NCI-H1417 treated with DMSO at 0.1 percent for 48 hours (cell line): ENCODE data around the gene EDEM3.
A peak's percentile ranks its signal among the peaks of the same experiment; 100 is the strongest.
"Not testable (repeated sequence)": the region's sequence is repeated elsewhere in the genome, so short reads cannot be mapped to it uniquely, and the experiment has no call there.

Experiments used
- DNase-seq: peaks from one replicate; lab custom pipeline; 2025; lab: John Stamatoyannopoulos, UW

The EDEM3 gene

DNA sequence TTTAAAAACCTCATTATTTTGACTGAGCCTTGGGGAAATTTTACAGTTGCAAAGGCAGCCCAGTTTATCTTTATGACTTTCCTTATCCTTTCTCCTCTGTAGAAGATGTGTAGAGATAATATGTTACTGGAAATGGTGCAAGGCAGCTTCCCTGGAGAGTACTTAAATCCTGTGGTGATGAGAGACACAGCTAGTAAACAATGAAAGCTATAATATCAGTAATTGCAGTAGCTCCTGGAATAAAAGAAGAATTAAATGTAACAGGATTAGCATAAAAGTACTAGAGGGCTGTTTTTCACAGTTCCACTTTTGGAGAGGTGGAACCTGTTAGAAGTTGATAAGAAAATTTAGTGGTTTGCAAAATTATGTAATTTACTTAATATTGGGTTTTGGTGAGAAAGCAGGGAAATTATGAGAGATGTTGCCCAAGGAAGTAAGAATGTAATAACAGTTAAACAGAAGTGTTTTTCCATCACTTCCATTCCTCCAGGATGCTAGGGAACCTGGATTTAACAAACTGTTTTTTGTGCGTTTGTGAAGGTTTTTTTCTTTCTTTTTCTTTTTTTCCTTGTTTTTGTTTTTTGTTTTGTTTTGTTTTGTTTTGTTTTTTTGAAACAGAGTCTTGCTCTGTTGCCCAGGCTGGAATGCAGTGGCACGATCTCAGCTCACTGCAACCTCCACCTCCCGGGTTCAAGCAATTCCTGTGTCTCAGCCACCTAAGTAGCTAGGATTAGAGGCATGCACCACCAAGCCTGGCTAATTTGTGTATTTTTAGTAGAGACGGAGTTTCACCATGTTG lies 15.7 kb upstream of the EDEM3 start:
- DNase-seq, result peak; percentile 5

DNA sequence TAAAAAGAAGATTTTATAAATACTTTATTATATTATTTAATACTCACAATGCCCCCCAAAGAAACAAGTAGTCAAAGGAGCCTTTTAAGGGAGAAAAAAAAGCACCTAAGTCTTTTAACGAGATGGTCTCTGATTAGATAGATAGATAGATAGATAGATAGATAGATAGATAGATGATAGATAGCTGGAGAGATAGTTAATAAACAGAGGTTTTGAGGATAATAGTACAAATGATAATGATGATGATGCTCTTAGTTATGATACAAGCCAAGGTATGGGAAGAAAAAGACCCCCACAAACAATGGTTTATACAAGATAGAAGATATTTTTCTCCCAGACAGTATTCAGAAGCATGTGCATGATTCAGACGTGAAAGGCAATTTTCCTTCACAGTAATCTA lies 14.6 kb upstream of the EDEM3 start:
- no peak for DNase-seq

DNA sequence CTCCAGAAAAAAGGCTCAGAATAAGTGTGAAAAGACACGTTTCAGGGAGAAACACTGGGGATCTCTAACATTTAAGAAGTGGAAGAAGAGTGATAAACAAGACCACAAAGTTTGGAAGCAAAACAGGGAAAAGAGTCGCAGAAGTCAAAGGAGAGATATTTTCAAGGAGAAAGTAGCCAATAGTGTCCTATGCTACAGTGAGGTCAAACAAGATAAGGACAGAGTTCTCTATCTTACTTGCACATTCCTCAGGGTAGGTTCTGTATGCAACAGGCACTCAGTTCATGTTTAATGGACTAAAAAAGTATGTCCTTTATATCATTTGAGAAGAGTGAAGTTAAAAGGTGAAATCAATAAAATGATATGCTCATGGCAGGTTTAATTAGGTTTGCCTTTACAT lies 13.8 kb upstream of the EDEM3 start:
- no peak for DNase-seq

DNA sequence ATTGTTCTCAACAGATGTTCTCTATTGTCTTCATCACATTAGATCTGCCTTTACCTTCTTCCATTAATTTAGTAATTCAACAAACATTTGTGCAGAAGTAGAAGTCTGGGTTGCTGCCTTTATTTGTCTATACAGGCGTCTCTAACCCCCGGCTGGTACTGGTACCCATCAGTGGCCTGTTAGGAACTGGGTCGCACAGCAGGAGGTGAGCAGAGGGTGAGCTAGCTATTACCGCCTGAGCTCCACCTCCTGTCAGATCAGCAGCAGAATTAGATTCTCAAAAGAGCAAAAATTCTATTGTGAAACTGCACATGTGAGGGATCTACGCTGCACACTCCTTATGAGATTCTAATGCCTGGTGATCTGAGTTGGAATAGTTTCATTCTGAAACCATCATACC lies 12.9 kb upstream of the EDEM3 start:
- DNase-seq, result no peak

DNA sequence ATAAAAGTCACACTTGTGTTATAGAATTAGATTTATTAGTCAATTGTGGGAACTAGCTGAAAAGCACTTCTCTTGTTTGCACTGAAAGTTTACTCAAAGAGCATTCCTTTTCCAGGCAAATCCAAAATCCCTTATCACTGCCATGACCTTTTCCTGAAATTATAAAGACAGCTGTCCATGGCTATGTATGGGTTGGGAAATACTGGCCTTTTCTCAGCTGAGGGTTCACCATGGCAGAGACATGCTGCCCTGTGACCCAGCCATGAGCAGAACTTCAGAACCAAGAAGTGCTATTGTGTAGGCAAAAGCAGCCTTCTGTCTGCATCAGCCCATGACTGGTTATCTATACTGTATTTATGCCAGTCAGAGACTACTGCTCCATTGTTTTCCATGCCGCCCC lies 9.8 kb upstream of the EDEM3 start:
- DNase-seq, result no peak

DNA sequence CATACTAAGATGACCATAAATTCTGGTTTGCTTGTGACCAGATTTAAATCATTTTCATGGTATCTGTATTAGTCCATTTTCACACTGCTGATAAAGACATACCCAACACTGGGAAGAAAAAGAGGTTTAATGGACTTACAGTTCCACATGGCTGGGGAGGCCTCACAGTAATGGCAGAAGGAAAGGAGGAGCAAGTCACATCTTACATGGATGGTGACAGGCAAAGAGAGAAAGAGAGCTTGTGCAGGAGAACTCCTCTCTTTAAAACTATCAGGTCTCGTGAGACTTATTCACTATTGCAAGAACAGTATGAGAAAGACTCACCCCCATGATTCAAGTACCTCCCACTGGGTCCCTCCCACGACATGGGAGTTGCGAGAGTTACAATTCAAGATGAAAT lies 8.9 kb upstream of the EDEM3 start:
- DNase-seq, result not testable (repeated sequence)

DNA sequence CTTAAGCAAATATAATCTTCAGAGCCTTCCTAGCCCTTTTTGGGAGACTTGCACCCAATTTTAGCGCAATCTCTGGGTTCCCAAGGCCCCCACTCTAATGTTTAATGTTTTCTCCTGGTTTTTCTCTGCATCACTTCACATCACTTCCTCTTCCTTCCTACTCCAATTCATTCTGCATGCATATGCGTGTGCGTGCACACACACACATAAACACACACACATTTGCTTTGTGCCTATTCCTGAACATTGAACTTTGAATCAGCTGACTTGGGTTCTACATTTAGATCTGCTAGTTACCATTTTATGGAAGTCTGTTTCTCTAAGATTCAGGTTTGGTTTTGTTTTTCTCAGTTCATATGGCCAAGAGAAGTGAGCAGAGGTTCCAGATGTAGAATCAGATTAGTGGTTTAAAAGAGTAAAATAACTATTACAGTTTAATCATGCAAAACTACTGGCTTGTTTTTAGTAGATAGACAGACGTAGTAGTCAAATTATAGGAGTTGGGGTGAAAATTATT lies 7.4 kb upstream of the EDEM3 start:
- no peak for DNase-seq

DNA sequence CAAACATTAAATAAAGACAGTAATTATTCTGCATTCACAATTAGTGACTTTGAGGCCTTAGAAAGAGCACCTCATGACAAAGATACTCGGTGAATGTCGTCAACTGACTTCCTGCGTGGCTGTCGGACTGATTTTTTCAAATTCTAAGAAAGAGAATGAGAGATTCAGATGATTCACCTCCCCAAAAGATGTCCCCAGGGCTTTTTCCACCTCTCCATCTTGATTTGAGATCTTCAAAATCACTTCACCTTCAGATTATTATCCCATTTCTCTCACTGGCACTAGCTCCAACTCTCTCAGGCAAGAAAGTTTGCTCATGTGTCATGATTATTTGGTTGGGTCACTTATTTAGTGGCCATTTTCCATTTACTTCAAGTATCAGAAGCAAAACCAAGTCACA lies 5.0 kb upstream of the EDEM3 start:
- no peak for DNase-seq

DNA sequence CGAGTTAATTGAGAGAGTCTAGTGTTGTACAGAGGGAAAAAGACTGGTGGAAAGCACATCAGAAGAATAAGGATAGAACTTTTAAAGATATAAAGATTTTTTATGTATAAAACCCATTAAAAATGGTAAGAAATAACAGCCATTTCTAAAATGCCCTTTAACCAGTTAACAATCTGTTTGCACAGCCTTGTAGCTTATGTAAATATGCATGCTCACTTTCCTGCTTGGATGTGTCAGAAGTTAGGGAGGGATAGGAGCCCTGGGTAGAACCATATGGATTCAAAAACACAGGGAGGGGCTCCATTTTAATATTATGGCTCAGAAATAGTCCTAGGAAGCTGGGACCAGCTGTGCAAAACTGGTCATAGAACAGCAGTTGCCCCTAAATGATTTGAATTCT lies 4.5 kb upstream of the EDEM3 start:
- no peak for DNase-seq

DNA sequence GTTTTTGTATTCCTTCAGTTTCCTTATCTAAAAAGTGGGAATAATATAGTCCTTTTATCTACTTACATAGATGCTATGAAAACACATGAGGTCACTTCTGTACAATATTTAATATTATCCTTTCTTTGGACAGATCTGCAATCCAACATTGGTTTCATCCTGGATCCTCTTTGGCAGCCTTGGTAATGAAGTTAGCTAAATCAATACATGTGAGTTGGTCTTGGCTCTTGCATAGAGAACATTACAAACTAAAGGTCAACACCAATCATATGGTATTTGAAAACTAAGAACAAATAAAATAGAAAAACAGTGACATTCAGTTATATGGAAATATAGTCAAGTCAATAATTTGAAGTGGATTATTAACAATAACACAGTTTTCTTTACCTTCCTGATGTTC lies 3.2 kb upstream of the EDEM3 start:
- DNase-seq, result no peak

DNA sequence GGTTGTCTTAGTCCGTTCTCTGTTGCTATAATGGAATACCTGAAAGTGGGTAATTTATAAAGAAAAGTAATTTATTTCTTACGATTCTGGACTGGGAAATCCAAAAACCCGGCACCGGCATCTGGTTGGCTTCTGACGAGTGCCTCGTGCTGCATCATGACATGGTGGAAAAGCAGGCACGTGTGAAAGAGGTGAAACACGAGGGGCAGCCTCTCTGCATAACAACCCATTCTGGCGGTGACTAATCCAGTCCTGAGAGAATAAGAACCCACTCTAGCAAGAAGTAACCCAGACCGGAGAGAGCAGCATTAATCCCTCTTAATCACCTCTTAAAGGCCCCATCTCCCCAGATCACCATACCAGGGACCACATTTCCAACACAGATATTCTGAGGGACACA lies 2.7 kb upstream of the EDEM3 start:
- no peak for DNase-seq

DNA sequence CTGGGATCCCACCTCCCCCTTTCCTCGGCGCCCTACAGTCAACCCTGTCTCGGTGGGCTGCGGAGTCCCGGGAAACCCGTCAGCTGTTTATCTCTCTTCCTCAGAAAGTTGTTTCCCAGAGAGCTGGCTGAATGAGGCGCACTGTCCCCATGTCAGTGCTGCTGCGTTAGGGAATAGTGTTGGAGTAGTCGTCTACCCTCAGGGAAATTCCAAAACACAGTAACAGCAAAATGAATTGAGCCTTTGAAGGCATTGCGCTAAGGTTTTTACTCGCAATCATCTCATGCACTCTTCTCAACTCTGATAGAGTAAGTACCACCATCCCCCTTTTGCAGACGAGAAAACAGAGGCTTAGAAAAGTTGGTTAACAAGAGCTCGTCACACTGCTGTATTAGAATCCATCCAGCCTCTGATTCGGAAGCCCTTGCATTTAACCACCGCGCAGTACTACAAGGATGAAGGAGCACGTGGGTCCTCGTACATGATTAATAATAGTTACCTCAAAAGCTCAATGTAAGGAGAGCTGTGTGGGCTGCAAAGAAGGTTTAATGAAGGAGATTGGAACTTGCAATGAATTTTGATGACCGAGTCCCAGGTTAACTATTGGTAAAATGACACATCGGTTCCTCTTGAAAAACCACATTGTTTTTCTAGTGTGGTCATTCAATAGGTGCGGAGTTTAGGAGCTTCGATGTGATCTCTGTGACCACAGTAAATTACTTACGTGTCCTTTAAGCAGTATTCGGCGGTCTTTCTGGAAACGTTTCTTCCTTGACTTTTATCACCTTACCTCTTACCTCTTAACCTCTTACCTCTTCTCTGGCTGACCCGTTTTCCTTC lies 788 bp upstream of the EDEM3 start:
- no peak for DNase-seq

DNA sequence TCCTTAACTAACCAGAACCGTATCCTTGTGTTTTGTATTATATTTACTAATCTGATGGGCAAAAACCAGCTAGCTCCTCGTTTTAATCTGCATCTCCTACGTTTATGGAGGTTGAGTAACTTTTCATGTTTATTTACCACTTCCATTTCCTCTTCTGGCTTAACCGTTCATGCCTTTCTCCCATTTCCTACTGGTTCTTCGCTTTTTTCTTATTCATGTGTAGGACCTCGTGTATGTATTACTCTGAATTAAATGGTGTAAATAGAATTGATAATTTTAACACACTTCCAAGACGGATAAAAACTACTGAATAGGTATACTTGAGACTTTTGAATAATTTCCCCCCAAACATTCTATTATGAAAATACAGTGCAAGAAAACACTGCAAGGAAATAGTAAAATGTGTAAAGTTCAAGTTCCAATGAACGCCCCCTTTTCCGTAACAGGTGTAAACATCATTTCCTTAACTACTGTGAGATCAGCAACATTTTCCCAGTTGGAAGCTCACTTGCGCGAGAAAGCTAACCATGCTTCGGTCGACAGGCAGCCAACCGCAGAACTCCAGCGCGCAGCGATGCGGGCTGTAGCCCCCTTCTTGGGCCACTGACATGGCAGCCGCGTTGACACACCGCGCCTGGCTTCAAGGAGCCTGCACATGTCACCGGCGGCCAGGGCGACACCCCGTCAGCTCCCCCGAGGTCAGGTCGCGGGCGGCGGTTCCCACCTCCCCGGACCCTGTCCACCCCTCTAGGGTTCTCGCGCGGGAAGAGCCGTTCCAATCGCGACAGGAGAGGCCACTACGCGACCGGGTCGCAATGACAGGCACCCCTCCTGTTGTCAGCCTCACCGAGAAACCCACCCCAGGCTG lies 816 bp downstream of the EDEM3 start:
- DNase-seq, result no peak

DNA sequence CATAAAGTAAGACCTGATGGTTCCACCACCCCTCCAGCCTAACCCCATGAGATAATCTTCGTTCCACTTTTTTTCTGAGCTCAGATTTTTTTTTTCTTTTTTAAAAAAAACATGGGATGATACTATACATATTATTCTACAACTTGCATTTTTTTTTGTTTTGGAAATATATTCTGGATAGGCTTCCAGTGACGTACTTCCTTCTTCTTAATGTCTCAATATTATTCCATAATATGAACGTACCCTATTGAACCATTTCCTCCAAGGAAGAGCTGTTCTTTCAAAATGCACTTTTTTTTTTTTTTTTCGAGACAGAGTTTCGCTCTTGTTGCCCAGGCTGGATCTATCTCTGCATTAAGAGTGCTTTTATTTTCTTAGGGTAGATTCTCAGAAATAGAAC lies 1.5 kb downstream of the EDEM3 start:
- DNase-seq, result no peak

DNA sequence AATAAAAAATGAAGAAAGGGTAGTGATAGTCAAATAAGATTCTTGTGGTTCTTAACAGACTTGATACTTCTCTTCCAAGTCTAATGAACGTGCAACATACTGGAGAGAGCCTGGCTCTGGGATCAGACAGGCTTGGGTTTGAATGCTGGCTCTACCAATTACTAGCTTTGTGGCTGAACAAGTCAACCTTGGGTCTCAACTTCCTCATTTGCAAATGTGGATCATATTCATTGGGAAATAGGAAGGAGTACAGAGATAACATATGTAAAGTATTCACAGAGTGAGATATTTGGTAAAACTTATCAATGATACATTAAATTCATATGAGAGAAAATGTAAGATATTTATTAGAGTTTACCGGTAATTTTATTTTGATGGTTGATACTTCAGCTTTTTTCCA lies 2.0 kb downstream of the EDEM3 start:
- no peak for DNase-seq

DNA sequence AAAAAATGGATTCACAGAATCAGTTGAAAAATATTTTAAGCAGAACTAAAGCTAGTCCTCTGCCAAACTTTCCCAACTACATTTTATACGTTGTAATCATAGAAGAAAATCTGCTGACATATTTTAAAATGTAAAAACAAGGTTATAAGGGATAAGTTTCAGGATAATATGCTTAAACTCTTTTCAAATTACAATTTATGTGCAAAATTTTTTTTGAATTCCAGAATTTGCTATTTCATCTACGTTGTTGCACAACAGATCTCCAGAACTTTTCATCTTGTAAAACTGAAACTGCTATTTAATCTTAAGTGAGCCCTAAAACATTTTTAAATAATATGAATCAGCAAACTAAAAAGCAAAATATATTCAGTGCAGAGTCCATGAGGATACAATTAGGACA lies 5.9 kb downstream of the EDEM3 start:
- no peak for DNase-seq

DNA sequence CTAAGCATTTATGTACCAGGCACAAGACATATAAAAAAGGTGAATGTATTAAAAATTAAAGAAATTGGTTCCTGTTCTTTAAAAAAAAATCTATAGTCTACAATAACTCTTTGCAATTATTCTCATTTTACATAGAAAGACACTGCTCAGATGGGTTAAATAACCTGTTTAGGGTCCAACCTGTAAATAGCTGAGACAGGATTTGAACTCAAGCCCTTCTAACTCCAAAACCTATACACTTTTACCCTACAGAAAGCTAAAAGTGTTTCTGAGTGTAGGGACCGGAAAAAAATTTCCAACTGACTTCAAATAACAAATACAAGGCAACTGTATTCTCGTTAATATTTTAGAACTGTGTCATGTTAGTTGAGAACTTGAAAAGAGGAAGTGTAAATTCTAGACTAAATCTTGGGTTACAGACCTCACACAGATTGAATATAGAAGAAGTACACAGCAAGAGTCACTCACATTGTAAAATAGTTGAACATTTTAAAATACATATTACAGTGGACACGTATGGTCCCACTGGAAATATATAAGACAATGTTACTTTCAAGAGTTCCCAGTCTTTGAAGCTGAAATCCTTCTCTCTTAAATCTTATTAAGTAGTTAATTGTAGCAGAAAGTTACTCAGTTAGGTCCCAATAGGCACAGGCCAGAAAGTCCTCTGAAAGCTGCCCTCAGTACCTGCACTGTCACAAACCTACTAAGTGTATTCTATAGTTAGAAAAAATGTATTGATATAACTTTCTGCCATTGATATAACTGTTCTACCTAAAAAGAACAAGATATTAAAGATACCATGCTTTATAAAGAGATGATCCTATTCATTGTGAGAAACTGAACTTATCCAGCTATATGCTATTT lies 7.3 kb downstream of the EDEM3 start:
- DNase-seq, result no peak

DNA sequence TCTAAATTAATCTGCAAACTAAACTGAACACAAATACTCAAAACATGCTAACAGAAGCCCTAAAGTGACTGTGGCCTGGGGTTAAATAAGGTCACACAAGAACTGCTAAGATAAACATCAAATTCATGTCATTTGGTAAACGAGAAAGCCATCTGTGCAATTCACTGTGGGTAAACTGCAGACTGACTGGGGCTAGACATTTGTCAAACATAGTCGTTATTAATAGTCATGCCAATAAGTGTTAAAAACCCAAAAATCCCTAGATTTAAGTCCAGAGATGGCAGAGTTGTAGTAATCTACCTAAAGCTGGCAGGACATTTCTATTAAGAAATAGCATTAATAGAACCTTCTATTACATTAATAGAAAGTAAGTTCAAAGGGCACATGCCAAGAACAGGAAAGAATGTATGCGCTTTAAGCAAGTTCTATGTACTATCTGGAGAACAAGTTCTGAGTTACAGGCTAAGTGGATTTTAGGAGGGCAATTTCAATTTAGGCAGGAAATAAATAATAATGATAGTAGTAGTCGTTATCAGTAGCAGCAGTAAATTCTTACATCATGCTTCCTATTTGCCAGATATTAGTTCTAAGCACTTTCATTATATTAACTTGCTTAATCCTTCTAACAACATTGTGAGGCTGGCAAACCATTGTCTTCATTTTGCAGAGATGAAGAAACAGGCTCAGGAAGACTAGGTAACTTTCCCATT lies 8.6 kb downstream of the EDEM3 start:
- DNase-seq, result no peak

DNA sequence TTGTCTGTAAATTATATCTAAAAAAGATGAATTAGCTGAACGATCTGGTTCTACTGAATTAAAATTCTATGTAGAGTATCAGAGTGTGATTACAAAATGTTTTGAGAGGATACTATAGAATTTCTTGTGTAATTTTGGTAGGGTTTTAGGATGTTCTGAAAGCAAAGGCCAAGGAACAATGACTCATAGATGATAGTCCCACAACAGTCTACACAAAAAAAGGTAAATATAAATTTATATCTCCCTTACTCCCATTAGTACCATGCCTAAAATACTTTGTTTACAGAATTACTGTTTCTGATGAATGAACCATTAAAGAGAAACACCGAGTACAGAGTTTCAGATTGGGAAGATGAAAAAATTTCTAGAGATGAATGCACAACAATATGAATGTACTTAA lies 9.5 kb downstream of the EDEM3 start:
- DNase-seq, result no peak

DNA sequence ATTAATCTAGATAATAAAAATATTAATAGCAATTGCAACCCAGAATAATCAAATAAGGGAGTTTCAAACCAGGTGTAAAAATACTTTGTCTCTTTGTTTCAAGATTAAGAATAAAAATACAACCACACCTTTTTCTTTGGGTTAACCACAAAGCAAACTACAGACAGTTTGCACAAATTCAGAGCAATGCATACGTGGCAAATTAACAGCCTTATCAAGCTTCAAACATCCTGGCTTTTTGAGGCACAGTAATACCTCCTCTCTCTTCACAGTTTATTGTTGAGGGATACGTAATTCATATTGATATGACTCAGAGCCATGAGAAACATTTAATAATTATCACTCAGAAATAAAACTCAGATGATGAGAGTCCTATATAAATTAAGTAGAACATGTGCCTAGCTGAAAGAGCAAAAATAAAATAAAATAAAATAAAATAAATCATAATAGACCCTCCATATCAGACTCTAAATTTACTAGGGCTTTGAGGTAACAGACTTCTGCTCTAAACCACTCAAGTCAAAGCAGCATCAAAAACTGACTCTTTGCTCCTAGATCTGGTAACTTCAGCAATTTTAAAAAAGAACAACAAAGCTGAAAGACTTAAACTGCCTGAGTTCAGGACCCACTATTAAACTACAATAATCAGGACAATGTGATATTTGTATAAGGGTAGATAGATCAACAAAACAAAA lies 11.4 kb downstream of the EDEM3 start:
- no peak for DNase-seq
